ENCODE data around the gene BOD1.

The BOD1 gene

DNA sequence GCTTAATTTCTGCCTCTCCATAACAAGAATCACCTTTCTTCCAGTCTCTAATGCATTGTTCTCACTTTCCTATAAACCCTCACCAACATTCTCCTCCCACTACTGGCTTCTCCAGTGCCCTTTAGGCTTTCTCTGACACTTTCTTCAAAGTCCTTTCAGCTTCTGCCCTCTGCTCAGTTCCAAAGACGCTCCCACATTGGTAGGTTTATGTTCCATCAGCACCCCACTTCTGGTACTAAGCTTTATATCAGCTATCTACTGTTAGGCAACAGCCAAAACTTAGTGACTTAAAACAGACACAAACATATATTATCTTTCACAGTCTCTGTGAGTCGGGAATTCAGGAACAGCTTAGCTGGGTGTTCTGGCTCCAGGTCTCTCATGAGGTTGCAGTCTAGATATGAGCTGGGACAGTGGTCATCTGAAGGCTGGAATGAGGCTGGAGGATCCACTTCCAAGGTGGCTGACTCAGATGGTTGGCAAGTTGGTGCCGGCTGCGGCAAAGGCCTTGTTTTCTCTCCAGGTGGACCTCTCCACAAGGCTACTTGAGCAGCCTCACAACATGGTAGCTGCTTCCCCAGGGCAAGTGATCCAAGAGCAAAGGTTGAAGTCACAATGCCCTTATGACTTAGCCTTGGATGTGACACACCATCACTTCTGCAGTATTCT is 37.4 kb downstream of the BOD1 start:
- Histone ChIP-seq H3K27me3 (ENCODE audit: control insufficient read depth, low read length) (no peaks in the 10 kb centered on the region; the same call in 1 of the 2 replicates), H3K9me3 (ENCODE audit: control insufficient read depth, insufficient read depth, low read length) (peaks cover 5% of the 10 kb centered on the region), H4K20me1 (ENCODE audit: control insufficient read depth, insufficient read depth, low read depth, low read length) (no peaks in the 10 kb centered on the region), H3K4me3 (ENCODE audit: low read length) (no peak overlapping the region), H3K36me3 (ENCODE audit: control insufficient read depth, low read length) (no peaks in the 10 kb centered on the region), H3K79me2 (ENCODE audit: control insufficient read depth, low read length) (no peaks in the 10 kb centered on the region), H3K4me1 (ENCODE audit: control insufficient read depth, low read length) (no peaks in the 10 kb centered on the region), H3K27ac (ENCODE audit: low read depth, low read length) (no peak overlapping the region), H3K4me2 (ENCODE audit: low read length) (no peak overlapping the region), H3F3A (ENCODE audit: control insufficient read depth, insufficient read depth) (no peaks in the 10 kb centered on the region), H3K9me2 (replicated peaks; ENCODE audit: control insufficient read depth, low read length) (no peaks in the 10 kb centered on the region)
- TF ChIP-seq, protein P1, sequence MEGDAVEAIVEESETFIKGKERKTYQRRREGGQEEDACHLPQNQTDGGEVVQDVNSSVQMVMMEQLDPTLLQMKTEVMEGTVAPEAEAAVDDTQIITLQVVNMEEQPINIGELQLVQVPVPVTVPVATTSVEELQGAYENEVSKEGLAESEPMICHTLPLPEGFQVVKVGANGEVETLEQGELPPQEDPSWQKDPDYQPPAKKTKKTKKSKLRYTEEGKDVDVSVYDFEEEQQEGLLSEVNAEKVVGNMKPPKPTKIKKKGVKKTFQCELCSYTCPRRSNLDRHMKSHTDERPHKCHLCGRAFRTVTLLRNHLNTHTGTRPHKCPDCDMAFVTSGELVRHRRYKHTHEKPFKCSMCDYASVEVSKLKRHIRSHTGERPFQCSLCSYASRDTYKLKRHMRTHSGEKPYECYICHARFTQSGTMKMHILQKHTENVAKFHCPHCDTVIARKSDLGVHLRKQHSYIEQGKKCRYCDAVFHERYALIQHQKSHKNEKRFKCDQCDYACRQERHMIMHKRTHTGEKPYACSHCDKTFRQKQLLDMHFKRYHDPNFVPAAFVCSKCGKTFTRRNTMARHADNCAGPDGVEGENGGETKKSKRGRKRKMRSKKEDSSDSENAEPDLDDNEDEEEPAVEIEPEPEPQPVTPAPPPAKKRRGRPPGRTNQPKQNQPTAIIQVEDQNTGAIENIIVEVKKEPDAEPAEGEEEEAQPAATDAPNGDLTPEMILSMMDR (IDR thresholded peaks at IDR 0.05; ENCODE audit: low read depth, low read length, poor library complexity, severe bottlenecking) = no peak
- no peak for TF ChIP-seq EZH2phosphoT487 (IDR thresholded peaks at IDR 0.05; ENCODE audit: borderline replicate concordance, low read length)

GRCh38 chr5:173577817-173578216 is 38.6 kb downstream of the BOD1 start:
- no peak overlapping the region for H3K4me3 ChIP-seq (ENCODE audit: low read length)
- H3K4me2 ChIP-seq (ENCODE audit: low read length) = no peak overlapping the region
- peaks cover 5% of the 10 kb centered on the region for H3K9me3 ChIP-seq (ENCODE audit: control insufficient read depth, insufficient read depth, low read length)
- H3K27ac ChIP-seq (ENCODE audit: low read depth, low read length) = no peak overlapping the region
- TF ChIP-seq, protein P1 (IDR thresholded peaks at IDR 0.05; ENCODE audit: low read depth, low read length, poor library complexity, severe bottlenecking) = no peak
- TF ChIP-seq EZH2phosphoT487 (IDR thresholded peaks at IDR 0.05; ENCODE audit: borderline replicate concordance, low read length) = no peak
- H3K9me2 ChIP-seq (replicated peaks; ENCODE audit: control insufficient read depth, low read length) = no peaks in the 10 kb centered on the region
- no peaks in the 10 kb centered on the region for H4K20me1 ChIP-seq (ENCODE audit: control insufficient read depth, insufficient read depth, low read depth, low read length)
- H3F3A ChIP-seq (ENCODE audit: control insufficient read depth, insufficient read depth) = no peaks in the 10 kb centered on the region
- no peaks in the 10 kb centered on the region for H3K79me2 ChIP-seq (ENCODE audit: control insufficient read depth, low read length)
- peaks cover 2% of the 10 kb centered on the region; the same call in 1 of the 2 replicates for H3K27me3 ChIP-seq (ENCODE audit: control insufficient read depth, low read length)
- H3K36me3 ChIP-seq (ENCODE audit: control insufficient read depth, low read length) = no peaks in the 10 kb centered on the region
- H3K4me1 ChIP-seq (ENCODE audit: control insufficient read depth, low read length) = no peaks in the 10 kb centered on the region

GRCh38 chr5:173577166-173577565 is 39.3 kb downstream of the BOD1 start:
- no peaks in the 10 kb centered on the region for H3K79me2 ChIP-seq (ENCODE audit: control insufficient read depth, low read length)
- peaks cover 4% of the 10 kb centered on the region; the same call in 1 of the 2 replicates for H3K27me3 ChIP-seq (ENCODE audit: control insufficient read depth, low read length)
- no peaks in the 10 kb centered on the region for H3K4me1 ChIP-seq (ENCODE audit: control insufficient read depth, low read length)
- H3K36me3 ChIP-seq (ENCODE audit: control insufficient read depth, low read length) = no peaks in the 10 kb centered on the region
- no peak for TF ChIP-seq EZH2phosphoT487 (IDR thresholded peaks at IDR 0.05; ENCODE audit: borderline replicate concordance, low read length)
- TF ChIP-seq, protein P1 (IDR thresholded peaks at IDR 0.05; ENCODE audit: low read depth, low read length, poor library complexity, severe bottlenecking) = no peak
- H3K9me2 ChIP-seq (replicated peaks; ENCODE audit: control insufficient read depth, low read length) = no peaks in the 10 kb centered on the region
- no peaks in the 10 kb centered on the region for H3F3A ChIP-seq (ENCODE audit: control insufficient read depth, insufficient read depth)
- no peak overlapping the region for H3K4me2 ChIP-seq (ENCODE audit: low read length)
- H4K20me1 ChIP-seq (ENCODE audit: control insufficient read depth, insufficient read depth, low read depth, low read length) = no peaks in the 10 kb centered on the region
- no peak overlapping the region for H3K4me3 ChIP-seq (ENCODE audit: low read length)
- peaks cover 5% of the 10 kb centered on the region for H3K9me3 ChIP-seq (ENCODE audit: control insufficient read depth, insufficient read depth, low read length)
- no peak overlapping the region for H3K27ac ChIP-seq (ENCODE audit: low read depth, low read length)
